Measurements from ENCODE around the gene DEFB125.
"Not testable (repeated sequence)": the region's sequence is repeated elsewhere in the genome, so short reads cannot be mapped to it uniquely, and the experiment has no call there.

Gene DEFB125

GRCh38 chr20:87401-87800 is at the start of gene DEFB125:
DEFB125 (plus strand) TSS chr20:87672; CDS start chr20:87710, 38 bp downstream.
- no peak for DNase-seq

GRCh38 chr20:60035-60918 is 27.2 kb upstream of the DEFB125 start:
- DNase-seq = no peak

GRCh38 chr20:61230-61629 is 26.2 kb upstream of the DEFB125 start:
- DNase-seq = no peak

GRCh38 chr20:61757-62156 is 25.7 kb upstream of the DEFB125 start:
- no peak for DNase-seq

GRCh38 chr20:62487-62886 is 25.0 kb upstream of the DEFB125 start:
- DNase-seq = no peak

GRCh38 chr20:64026-64603 is 23.4 kb upstream of the DEFB125 start:
- no peak for DNase-seq

GRCh38 chr20:64766-65322 is 22.6 kb upstream of the DEFB125 start:
- no peak for DNase-seq

GRCh38 chr20:77231-77630 is 10.2 kb upstream of the DEFB125 start:
- no peak for DNase-seq

- DNase-seq = no peak
Measured at GRCh38 chr20:78338-78737, 9.1 kb upstream of the DEFB125 start.

GRCh38 chr20:79565-79964 is 7.9 kb upstream of the DEFB125 start:
- no peak for DNase-seq

- DNase-seq = no peak
Measured at GRCh38 chr20:90651-91050, 3.2 kb downstream of the DEFB125 start.

- DNase-seq = no peak
Measured at GRCh38 chr20:93641-94040, 6.2 kb downstream of the DEFB125 start.

GRCh38 chr20:95215-95614 is 7.7 kb downstream of the DEFB125 start:
- no peak for DNase-seq

- not testable (repeated sequence) for DNase-seq
Measured at GRCh38 chr20:97691-98090, 10.2 kb downstream of the DEFB125 start.

- DNase-seq = no peak
Measured at GRCh38 chr20:101975-102374, 14.5 kb downstream of the DEFB125 start.

GRCh38 chr20:103456-103855 is 16.0 kb downstream of the DEFB125 start:
- DNase-seq = no peak

GRCh38 chr20:112396-112795 is 24.9 kb downstream of the DEFB125 start:
- no peak for DNase-seq

- no peak for DNase-seq
Measured at GRCh38 chr20:117518-117917, 30.0 kb downstream of the DEFB125 start.

GRCh38 chr20:129786-130323 is 42.4 kb downstream of the DEFB125 start:
- not testable (repeated sequence) for DNase-seq

- DNase-seq = peak in 1 of 2 donors; percentile 2
Measured at GRCh38 chr20:137668-138490, 50.4 kb downstream of the DEFB125 start.

GRCh38 chr20:142290-142689 is 54.8 kb downstream of the DEFB125 start, which contains the start of gene DEFB126:
DEFB126 (plus strand) TSS chr20:142590; CDS start chr20:142629, 39 bp downstream.
- no peak for DNase-seq

- DNase-seq = no peak
Measured at GRCh38 chr20:145877-146276, 58.4 kb downstream of the DEFB125 start.
